GM19397 (cell line): ENCODE results near the gene SARS1.
"Not testable (repeated sequence)": the region's sequence is repeated elsewhere in the genome, so short reads cannot be mapped to it uniquely, and the experiment has no call there.

Experiments used
- ATAC-seq: cut with Tn5 transposase; IDR thresholded peaks from one replicate; pipeline ENCODE4 v1.9.1; 2021; ENCODE audit warnings: mild to moderate bottlenecking, moderate library complexity; ENCODE audit not compliant: unreplicated experiment

The SARS1 gene

GRCh38 chr1:109272831-109273547 is 59.3 kb downstream of the SARS1 start:
- no peak for ATAC-seq

GRCh38 chr1:109273570-109274288 is 60.0 kb downstream of the SARS1 start:
- ATAC-seq, result no peak

- ATAC-seq, result no peak
Measured at GRCh38 chr1:109274533-109275476, 61.1 kb downstream of the SARS1 start.

GRCh38 chr1:109275706-109276345 is 62.1 kb downstream of the SARS1 start:
- no peak for ATAC-seq

GRCh38 chr1:109277434-109278204 is 63.9 kb downstream of the SARS1 start:
- peak; percentile 64 for ATAC-seq

GRCh38 chr1:109279615-109280278 is 66.0 kb downstream of the SARS1 start:
- ATAC-seq, result no peak

GRCh38 chr1:109280862-109281261 is 67.1 kb downstream of the SARS1 start:
- ATAC-seq, result no peak

GRCh38 chr1:109281680-109282496 is 68.2 kb downstream of the SARS1 start:
- ATAC-seq, result no peak

GRCh38 chr1:109282497-109282951 is 68.8 kb downstream of the SARS1 start:
- no peak for ATAC-seq

GRCh38 chr1:109282952-109283747 is 69.4 kb downstream of the SARS1 start, which contains the start of gene PSRC1:
Gene PSRC1 (minus strand): TSS chr1:109283145.
- ATAC-seq, result peak; percentile 96

GRCh38 chr1:109283748-109284600 is 70.3 kb downstream of the SARS1 start:
- ATAC-seq, result no peak

GRCh38 chr1:109286762-109287161 is 73.0 kb downstream of the SARS1 start:
- ATAC-seq, result not testable (repeated sequence)
